Nephron (organoid): ENCODE results near the gene SCRN1.

Experiments used
- H3K27ac Mint-ChIP-seq, 3 experiments: 2 replicates each; pipeline ENCODE4 v1.8.0; 2020; ENCODE audit warnings: mixed read lengths in 3 of 3, mild to moderate bottlenecking in 2 of 3, moderate library complexity in 1 of 3
- H3K27me3 Mint-ChIP-seq: 2 replicates; pipeline ENCODE4 v1.8.0; 2021; ENCODE audit warnings: low read depth, mild to moderate bottlenecking, moderate library complexity, mixed read lengths
- H3K36me3 Mint-ChIP-seq: 2 replicates; pipeline ENCODE4 v1.8.0; 2020; ENCODE audit warnings: low read depth, mixed read lengths
- H3K4me1 Mint-ChIP-seq: 2 replicates; pipeline ENCODE4 v1.8.0; 2020; ENCODE audit warnings: mixed read lengths
- H3K4me3 Mint-ChIP-seq, 3 experiments: 2 replicates each; pipeline ENCODE4 v1.8.0; 2020; ENCODE audit warnings: mild to moderate bottlenecking in 3 of 3, mixed read lengths in 3 of 3, moderate library complexity in 2 of 3
- H3K9me3 Mint-ChIP-seq: 2 replicates; pipeline ENCODE4 v1.8.0; 2020; ENCODE audit warnings: mixed read lengths
- TF ChIP-seq, protein P1 (sequence below), 3 experiments: fragments of 200-600 bp; sonication (generic); IDR thresholded peaks; one replicate each; pipeline ENCODE4 v1.5.0; 2021; ENCODE audit warnings: antibody characterized with exemption in 3 of 3; ENCODE audit not compliant: unreplicated experiment in 3 of 3

SCRN1 gene

DNA sequence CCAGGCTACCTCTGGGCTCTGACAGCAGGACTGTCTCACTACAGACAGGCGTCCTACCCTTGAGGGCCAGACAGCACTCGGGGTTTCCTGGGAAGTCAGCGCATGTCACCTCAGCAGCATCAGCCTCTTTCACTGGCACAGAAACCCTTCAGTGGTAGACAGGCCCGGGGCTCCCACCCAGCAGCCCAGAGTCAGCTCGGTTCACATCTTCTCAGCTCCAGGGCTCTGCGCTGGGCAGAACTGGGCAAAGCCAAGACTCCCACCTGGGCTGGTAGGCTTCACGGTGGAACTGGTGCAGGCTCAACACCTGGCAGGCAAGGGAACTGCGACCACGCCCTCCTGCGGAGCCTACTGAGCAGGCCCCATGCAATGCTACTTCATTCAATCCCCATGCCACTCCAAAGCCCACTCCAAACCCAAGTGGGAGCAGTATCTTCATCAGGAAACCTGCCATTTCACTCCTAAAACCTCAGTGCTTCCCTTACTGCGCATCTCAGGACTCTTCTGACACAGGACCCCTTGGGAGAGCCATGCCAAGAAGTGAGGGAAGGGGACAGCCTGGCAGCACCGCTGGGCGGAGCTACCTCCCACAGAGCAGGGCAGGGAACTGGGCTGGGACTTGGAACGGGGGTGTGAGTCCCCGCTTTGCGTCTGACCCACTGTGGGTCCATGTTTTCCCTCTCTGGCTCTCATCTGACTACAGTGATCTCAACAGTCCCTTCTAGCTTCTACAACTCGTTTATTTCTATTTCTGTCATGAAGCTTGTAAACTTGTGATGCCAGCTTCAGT is 60.4 kb downstream of the SCRN1 start:
- Mint-ChIP-seq H3K36me3 (peaks cover 50% of the 10 kb centered on the region), H3K4me3 (no peak overlapping the region), H3K27me3 (no peaks in the 10 kb centered on the region), H3K27ac (no peak overlapping the region), H3K9me3 (no peaks in the 10 kb centered on the region), H3K4me1 (no peaks in the 10 kb centered on the region)
- TF ChIP-seq, protein P1, sequence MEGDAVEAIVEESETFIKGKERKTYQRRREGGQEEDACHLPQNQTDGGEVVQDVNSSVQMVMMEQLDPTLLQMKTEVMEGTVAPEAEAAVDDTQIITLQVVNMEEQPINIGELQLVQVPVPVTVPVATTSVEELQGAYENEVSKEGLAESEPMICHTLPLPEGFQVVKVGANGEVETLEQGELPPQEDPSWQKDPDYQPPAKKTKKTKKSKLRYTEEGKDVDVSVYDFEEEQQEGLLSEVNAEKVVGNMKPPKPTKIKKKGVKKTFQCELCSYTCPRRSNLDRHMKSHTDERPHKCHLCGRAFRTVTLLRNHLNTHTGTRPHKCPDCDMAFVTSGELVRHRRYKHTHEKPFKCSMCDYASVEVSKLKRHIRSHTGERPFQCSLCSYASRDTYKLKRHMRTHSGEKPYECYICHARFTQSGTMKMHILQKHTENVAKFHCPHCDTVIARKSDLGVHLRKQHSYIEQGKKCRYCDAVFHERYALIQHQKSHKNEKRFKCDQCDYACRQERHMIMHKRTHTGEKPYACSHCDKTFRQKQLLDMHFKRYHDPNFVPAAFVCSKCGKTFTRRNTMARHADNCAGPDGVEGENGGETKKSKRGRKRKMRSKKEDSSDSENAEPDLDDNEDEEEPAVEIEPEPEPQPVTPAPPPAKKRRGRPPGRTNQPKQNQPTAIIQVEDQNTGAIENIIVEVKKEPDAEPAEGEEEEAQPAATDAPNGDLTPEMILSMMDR (IDR thresholded peaks at IDR 0.05; ENCODE audit: unreplicated experiment in 3 of 3), result no peak

DNA sequence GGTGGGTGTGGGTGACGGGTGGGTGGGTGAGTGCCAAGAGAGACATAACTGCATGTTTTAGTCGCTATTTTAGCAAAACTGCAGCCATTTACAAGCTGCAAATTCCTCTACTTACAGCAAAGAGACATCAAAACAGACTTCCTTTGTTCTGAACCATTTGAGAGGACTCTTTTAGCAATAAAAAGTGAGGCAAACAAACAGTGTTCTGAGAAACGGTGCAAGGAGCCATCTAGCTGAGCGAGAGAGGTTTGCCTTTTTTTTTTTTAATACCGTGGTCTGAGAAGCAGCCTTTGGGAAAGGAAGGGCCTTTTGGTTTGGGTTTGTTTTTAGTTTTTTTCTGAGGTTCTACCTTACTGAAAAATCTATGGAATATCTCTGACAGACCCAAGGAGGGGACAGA is 62.9 kb downstream of the SCRN1 start:
- no peak overlapping the region for H3K4me3 Mint-ChIP-seq
- TF ChIP-seq, protein P1 (IDR thresholded peaks at IDR 0.05; ENCODE audit: unreplicated experiment in 3 of 3), result no peak

DNA sequence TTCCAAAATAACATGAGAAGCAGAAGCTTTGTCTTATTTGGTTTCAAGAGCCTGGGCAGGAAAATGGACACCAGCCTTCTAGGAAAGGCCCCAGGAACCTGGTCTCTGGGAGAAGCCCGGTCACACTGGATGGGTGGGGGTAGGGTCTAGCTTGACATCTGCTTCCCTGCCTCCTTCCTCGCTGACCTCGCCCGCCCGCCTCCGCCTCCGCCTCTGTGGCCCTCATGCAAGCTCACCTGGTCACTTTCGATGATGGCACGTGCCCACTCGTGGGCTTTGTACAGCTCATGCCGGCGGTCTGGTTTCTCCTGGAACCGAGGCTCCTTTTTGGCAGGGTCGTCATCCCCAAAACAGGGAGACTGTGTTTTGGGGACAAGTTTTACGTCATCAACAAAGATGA is 63.4 kb downstream of the SCRN1 start:
- H3K9me3 Mint-ChIP-seq, result no peaks in the 10 kb centered on the region
- TF ChIP-seq, protein P1 (IDR thresholded peaks at IDR 0.05; ENCODE audit: unreplicated experiment in 3 of 3), result no peak
- no peak overlapping the region for H3K4me3 Mint-ChIP-seq
- H3K36me3 Mint-ChIP-seq, result peaks cover 58% of the 10 kb centered on the region
- no peaks in the 10 kb centered on the region for H3K27me3 Mint-ChIP-seq
- H3K4me1 Mint-ChIP-seq, result peaks cover 4% of the 10 kb centered on the region
- no peak overlapping the region for H3K27ac Mint-ChIP-seq

More for the DNA sequence above, 62.9 kb downstream of the SCRN1 start:
- no peak overlapping the region for H3K27ac Mint-ChIP-seq
- H3K27me3 Mint-ChIP-seq, result no peaks in the 10 kb centered on the region
- H3K36me3 Mint-ChIP-seq, result peaks cover 56% of the 10 kb centered on the region
- H3K4me1 Mint-ChIP-seq, result no peaks in the 10 kb centered on the region
- no peaks in the 10 kb centered on the region for H3K9me3 Mint-ChIP-seq

DNA sequence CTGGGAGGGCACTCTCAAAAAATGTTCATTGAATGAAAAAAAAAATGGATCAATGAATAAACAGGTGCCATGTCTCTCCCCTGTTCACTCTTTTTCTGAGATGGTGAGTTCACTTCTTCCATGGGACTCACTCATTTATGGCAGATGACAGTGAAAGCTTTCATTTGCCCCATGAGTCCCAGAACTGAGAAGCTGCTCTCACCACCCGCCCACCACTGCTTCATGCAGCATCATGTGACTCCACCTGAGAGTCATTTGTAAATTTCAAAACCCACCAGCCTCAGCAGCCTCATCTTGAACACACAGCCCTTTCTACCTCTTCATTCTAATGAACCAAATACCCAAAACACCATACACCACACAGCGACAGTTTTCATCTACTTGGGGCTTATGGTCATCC is 64.9 kb downstream of the SCRN1 start:
- Mint-ChIP-seq H3K27me3 (no peaks in the 10 kb centered on the region), H3K4me1 (peaks cover 5% of the 10 kb centered on the region), H3K27ac (no peak overlapping the region), H3K9me3 (no peaks in the 10 kb centered on the region), H3K4me3 (no peak overlapping the region), H3K36me3 (peaks cover 59% of the 10 kb centered on the region)
- TF ChIP-seq, protein P1 (IDR thresholded peaks at IDR 0.05; ENCODE audit: unreplicated experiment in 3 of 3), result no peak

DNA sequence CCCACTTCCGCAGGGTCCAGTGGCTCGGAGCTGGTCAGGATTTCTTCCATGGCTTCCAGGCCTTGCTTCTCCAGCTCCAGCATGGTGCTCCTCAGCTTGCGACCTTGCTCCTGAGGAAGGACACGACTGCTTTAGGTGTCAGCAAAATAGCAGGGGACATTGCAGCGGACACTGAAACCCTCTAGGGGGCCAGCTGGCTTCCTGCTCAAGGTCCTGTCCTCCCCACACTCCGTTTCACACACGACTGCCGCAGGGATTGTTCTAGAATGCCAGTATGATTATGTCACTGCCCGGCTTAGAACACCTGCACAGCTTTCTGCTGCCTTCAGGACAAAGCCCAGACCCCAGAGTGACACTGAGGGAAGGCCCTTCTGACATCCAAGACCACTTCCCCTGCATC is 65.6 kb downstream of the SCRN1 start:
- H3K4me3 Mint-ChIP-seq, result no peak overlapping the region
- no peaks in the 10 kb centered on the region for H3K27me3 Mint-ChIP-seq
- peak overlapping the region in 1 of 3 experiments; percentile 27 for H3K27ac Mint-ChIP-seq
- peaks cover 66% of the 10 kb centered on the region for H3K36me3 Mint-ChIP-seq
- H3K9me3 Mint-ChIP-seq, result no peaks in the 10 kb centered on the region
- peaks cover 5% of the 10 kb centered on the region for H3K4me1 Mint-ChIP-seq
- TF ChIP-seq, protein P1 (IDR thresholded peaks at IDR 0.05; ENCODE audit: unreplicated experiment in 3 of 3), result no peak
